HG03108 (cell line): ENCODE results near the gene MMEL1.

Experiments
- ATAC-seq: cut with Tn5 transposase; IDR thresholded peaks from one replicate; pipeline ENCODE4 v1.9.1; 2021; ENCODE audit warnings: moderate library complexity; ENCODE audit not compliant: unreplicated experiment

The MMEL1 gene

DNA sequence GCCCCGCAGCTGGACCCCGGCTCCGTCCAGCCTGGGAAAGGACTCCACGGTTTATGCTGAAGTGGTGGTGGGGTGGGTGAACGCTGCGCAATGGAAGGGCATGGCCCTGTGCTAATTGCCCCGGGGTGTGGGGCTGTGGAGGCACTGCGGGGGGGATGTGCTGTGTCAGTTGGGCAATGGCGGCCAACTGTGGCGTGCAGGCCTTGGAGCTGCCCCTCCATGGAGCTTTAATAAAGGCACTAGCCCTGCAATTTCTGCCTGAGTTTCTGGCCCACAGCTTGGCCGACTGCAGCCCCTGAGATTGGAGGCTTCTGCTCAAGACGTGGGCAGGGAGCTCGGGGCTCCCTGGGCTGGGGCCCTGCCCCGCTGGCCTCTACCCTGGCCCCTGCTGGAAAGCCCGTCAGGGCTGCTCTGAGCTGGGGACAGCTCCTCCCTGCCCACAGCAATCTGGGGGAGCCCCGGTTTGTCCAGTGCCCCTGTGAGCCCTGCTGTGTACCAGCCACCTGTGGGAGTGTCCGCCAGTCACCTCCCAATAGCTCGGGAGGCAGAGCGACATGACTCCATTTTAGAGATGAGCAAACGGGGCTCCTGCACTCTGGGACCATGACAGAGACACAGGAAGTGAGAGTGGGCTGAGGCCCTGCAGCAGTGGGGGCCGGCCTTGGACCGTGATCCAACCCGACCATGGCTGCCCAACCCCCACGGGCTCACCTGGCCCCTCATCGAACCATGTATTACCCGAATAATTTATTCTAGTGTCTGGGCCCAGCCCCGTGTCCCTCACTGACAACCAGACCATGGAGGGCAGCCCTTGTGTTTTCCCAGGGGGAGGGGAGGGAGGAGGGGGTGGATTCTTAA is 85.4 kb downstream of the MMEL1 start:
- no peak for ATAC-seq

DNA sequence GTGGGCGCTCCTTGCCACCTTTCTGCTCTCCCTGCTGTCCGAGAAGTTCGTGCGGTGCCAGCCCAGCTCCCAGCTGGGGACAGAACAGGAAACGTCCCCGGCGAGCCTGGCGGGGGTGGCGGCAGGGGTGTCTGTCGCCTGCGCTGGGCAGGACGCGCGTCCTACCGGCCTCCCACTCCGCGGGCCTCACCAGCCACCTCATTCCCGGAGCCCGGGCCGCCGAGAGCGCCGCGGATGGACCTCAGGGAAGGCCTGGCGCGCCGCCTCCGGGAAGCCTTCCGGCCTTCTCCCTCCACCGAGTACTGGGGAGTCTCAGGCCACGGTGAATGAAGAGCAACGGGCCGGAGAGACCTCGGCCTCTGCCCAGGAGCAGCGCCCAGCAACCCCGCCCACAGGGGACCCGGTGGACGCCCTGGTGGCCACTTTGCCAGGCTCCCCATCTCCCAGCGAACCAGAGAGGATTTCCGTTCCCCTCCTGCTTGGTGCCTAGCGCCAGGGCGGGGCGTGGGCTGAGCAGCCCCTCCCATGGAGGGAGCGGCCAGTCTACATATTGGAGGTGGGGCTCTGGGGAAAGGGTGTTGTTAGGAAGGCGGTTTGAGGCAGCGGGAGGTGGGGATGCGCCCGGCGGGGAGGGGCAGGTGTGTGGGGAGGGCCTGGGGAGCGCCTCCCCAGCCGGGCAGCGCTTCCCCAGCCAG is 86.2 kb downstream of the MMEL1 start:
- ATAC-seq: peak; percentile 29

DNA sequence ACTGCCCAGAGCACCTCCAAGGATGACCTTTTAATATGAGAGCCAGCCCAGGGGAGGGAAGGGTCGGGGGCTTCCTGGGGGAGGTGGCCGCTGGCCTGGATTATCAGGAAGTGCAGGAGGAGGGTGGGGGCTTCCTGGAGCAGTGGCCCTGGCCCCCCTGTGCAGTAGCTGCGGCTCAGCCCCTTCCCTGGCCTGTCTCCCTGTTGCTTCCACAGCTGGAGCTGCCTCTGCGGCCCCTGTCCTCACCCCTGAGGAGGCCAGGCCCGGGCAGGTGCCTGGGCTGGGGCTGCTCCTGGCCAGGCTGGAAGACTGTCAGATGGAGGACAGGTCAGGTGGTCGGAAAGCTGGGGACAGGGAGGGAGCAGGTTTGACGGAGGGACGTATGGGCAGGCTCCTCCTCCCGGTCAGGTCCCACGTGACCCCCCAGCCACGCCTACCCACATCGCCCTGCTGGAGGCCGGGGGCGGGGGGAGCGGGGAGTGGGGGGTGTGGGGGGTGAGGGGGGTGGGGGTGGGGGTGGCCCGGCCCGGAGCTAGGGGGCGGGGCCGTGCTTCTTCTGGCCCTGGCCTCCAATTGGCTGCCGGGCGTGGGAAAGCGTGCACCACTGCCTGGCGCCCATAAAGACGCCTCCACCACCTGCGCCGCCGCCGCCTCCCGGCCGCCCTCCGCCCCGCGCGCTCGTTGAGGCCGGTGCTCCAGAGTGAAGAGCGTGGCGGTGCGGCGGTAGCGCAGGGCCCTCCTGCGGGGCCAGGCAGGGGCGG is 86.9 kb downstream of the MMEL1 start:
- ATAC-seq: peak; percentile 28

GRCh38 chr1:2544875-2545640 is 87.8 kb downstream of the MMEL1 start:
- ATAC-seq: no peak

GRCh38 chr1:2544093-2544874 is 88.5 kb downstream of the MMEL1 start:
- ATAC-seq: no peak

DNA sequence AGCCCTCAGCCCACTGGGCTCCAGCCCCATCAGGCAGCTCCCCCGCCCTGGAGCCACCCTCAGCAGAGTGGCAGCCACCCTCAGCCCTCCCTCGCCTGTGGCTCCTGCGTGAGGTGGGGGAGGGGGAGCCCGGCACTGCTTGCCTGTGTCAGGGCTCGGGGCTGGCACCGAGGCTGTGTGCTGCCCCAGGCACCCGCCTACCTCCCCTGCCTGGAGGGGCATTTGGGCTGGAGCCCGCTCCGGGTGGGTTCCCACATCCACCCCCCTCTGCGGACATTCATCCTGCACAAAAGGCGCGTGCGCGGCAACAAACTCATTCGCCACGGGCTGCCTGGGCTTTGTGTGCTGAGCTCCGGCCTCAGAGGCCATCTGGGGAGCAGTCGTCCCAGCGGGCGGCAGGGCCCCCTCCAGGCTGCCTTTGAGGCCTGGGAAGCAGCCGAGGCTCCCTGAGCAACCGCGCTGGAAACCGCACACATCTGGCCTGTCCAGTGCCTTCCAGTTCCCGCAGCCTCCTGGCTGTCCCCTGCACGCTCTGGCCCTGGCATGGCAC is 89.2 kb downstream of the MMEL1 start:
- ATAC-seq: no peak

- no peak for ATAC-seq
Observed at GRCh38 chr1:2542246-2542915, 90.4 kb downstream of the MMEL1 start.

DNA sequence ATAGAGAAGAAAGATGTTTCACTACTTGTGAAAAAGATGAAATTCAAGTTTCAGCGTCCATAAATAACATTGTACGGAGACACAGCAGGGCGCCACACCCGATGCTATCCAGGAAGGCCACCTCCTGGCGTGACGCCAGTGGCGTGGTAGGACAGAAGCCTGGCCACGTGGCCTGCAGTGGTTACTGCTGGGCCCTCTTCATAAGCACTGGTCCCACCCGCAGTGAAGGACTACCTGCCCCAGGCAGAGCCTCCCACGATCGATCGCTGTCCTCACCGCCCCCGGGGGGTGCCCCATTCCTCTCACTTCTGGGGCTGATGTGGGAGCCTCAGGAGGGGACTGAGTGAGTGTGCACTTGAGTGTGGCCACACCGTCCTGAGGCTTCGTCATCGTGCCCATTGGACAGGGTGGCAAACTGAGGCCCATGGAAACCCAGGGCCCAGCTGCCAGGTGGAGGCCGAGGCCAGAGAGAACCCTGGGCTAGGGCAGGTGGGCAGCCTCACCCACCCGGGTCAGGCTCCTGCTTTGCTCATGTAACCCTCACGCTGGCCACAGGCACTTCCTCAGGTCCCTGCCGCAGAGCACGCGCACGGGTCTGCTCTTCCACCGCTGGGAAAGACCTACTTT is 91.1 kb downstream of the MMEL1 start:
- no peak for ATAC-seq

DNA sequence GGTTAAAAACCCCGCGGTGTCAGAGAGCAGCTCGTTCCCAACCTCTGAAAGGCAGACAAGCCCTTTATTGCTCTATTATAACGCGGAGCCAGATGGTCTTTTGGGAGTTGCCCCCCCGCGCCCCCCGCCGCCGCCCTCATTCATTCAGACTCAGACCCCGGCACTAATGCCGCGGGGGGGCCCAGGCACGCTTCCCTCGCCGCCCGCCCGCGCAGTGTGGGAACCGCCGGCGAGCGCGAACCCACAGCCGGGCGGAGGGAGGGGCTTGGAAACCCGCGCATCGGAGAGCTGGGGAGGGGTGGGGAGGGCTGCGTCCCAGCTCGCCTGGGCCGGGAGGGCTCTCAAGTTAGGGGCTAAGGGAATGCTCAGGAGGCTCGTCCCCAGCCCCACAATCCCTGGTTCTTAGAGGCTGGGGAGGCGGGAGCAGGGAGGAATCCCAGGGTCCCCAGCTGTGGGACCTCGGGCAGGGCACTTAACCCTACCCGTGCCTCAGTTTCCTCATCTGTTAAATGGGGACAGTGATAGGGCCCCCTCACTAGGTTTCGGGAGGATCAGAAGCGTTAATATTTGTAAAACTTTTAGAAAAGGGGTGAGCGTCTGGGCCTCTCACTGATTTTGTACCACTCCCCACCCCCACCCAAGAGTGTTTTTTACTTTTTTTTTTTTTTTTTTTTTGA is 91.9 kb downstream of the MMEL1 start:
- ATAC-seq: no peak
